Adrenal gland (tissue), 12 donors: Measurements from ENCODE around the gene CCDC57. TPM values are rescaled to one million over a fixed set of nuclear protein-coding genes. Genes with fewer than 3 reads are reported as not detected.

Experiments
- DNase-seq, 7 donors: peaks; one replicate each; pipeline ENCODE4 v3.0.0-alpha.2; 2019 to 2020
- H3K27ac ChIP-seq, 5 donors: fragments of 200-600 bp; sonication (generic) in 4 of 5; 1 replicate in 3 of 5; 2 replicates in 2 of 5; pipeline versions ENCODE4 v1.5.1 to v1.8.0; 2016 to 2020; ENCODE audit warnings: mild to moderate bottlenecking in 1 of 5
- H3K27me3 ChIP-seq: fragments of 200-600 bp; 2 replicates; pipeline ENCODE4 v1.8.0; 2021
- H3K36me3 ChIP-seq, 2 donors: fragments of 200-600 bp; replicated peaks in 1 of 2; 1 replicate in 1 of 2; 2 replicates in 1 of 2; pipeline versions ENCODE4 v1.5.1 to v1.8.0; 2018 to 2022
- H3K4me1 ChIP-seq, 2 donors: fragments of 200-600 bp; replicated peaks in 1 of 2; 1 replicate in 1 of 2; 2 replicates in 1 of 2; pipeline versions ENCODE4 v1.5.1 to v1.8.0; 2018 to 2021
- H3K4me3 ChIP-seq, 4 donors: fragments of 200-600 bp; sonication (generic) in 3 of 4; one replicate each; pipeline ENCODE4 v1.5.1; 2016 to 2018
- H3K9me3 ChIP-seq, 3 donors: fragments of 200-600 bp; sonication (generic) in 1 of 3; replicated peaks in 1 of 3; 1 replicate in 2 of 3; 2 replicates in 1 of 3; pipeline versions ENCODE4 v1.5.1 to v1.8.0; 2016 to 2021
- CTCF ChIP-seq, 6 experiments: fragments of 450-650 bp in 4 of 6; fragments of 200-600 bp in 2 of 6; sonication (generic) in 1 of 6; IDR thresholded peaks; 1 replicate in 5 of 6; 2 replicates in 1 of 6; pipeline versions ENCODE4 v1.5.1 to v1.8.0; 2016 to 2021; ENCODE audit warnings: antibody characterized with exemption in 6 of 6, mild to moderate bottlenecking in 2 of 6, moderate library complexity in 1 of 6
- POLR2A ChIP-seq, 2 donors: fragments of 450-650 bp; IDR thresholded peaks; one replicate each; pipeline ENCODE4 v1.6.1; 2017; ENCODE audit warnings: antibody characterized with exemption in 2 of 2, mild to moderate bottlenecking in 2 of 2, moderate library complexity in 1 of 2
- WGBS, 4 donors: extraction: QIAGEN DNeasy Blood & Tissue Kit in 2 of 4; methylation state at CpG; one replicate each; pipeline versions ENCODE4 v1.1.5 to v1.1.7; 2013 to 2017; 5-methylcytosine and 5-hydroxymethylcytosine counted together
- intact Hi-C, 2 donors: fragments of 100-400 bp; cut with DNase I; formaldehyde crosslinking; loops; one replicate each; pipeline versions ENCODE4 v1.14.1 to v1.15.0; 2022 to 2023
- polyA plus RNA-seq, 3 donors: library from polyadenylated mRNA; stranded (reverse); fragments of 200-250 nt in 2 of 3; fragments of 350-450 nt in 1 of 3; fragmentation: Illumina TruSeq in 1 of 3; extraction: RNeasy Lipid Tissue Mini Kit (QIAGEN cat#74804) in 1 of 3; gene quantifications; one replicate each; pipeline ENCODE4 v1.2.3, GENCODE V29; 2013 to 2014
- total RNA-seq, 9 donors: library from RNA; depleted of rRNA in 4 of 9; stranded (reverse); fragments of >200 nt in 4 of 9; fragments of 120-200 nt in 1 of 9; fragmentation: NEBNext Ultra II Directional in 1 of 9; extraction: Animal tissue kit (Norgen Biotek cat#: 25700) in 1 of 9; gene quantifications; one replicate each; pipeline versions ENCODE4 v1.1.0 to v1.2.4, GENCODE V29; 2013 to 2023
- donor health status: healthy with polysubstance abuse.
- donor health status: Bipolar disorder and iron deficiency.
- donor health status: DM: yes; HTN: yes; CAD: no.
- donor health status: DM: no; HTN: no; CAD: no.
- donor health status: DM: no; HTN: no; CAD: no.
- donor health status: DM: yes; HTN: yes; CAD: no.

The CCDC57 gene
- total and polyA plus RNA-seq, 12 donors, result 7.1 to 275 (median 28.8) TPM

DNA sequence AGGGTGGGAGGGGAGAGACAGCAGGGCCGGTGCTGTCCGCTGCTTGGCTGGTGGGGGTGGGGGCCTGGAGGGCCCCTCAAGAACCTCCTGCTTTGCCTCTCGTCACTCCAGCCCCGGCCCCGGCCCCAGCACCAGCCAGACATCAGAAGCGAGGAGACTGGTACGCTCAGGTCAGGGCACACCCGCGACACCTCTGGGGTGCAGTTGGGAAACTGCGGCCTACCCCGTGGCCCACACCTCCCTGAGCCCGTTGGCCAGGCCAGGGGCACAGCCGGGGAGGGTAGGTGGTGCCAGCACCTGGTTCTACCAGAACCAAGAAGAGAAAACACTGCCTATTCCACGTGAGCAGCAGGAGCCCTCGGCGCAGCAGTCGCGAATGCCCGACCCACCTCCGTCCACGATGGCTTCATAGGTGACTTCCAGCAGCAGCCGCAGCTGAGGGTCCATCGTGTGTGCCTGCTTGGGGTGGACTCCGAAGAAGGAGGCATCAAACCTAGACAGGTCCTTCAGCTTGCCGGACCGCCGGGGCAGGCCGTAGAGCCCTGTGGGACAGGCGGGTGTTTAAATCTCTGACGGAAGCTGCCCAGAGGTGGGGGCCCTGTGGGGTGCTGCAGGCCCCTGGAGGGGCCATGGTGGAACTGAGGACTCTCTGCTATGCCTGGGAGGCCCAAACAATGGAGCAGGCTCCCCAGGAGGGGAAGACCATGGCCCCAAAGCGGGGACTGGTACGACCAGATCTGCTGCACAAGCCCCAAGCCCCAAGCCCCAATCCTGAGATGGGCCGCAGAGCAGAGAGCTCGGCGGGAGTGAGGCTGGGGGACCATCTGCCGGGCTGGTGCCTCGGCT, 117.5 kb downstream of the CCDC57 start:
- no peaks in the 10 kb centered on the region for H3K9me3 ChIP-seq
- peaks cover 0 to 56% of the 10 kb centered on the region in 2 donors for H3K36me3 ChIP-seq
- no peak overlapping the region for H3K27ac ChIP-seq
- no peaks in the 10 kb centered on the region for H3K27me3 ChIP-seq
- no peak for TF ChIP-seq POLR2A (IDR thresholded peaks at IDR 0.05)
- TF ChIP-seq CTCF (IDR thresholded peaks at IDR 0.05), result no peak
- intact Hi-C loops, result loop anchor here in 1 of 2 donors (5.0 kb wide), 1 partner anchor 57 kb away; no protein-coding TSS in a partner anchor
- H3K4me3 ChIP-seq, result no peak overlapping the region
- H3K4me1 ChIP-seq, result peaks cover 21 to 25% of the 10 kb centered on the region in 2 donors
- peak in 2 of 7 donors; percentile 7 to 16 for DNase-seq
- WGBS, 4 donors, result 89 to 93% (median 91%) methylated on average over 19 to 37 of the region's 37 CpGs

DNA sequence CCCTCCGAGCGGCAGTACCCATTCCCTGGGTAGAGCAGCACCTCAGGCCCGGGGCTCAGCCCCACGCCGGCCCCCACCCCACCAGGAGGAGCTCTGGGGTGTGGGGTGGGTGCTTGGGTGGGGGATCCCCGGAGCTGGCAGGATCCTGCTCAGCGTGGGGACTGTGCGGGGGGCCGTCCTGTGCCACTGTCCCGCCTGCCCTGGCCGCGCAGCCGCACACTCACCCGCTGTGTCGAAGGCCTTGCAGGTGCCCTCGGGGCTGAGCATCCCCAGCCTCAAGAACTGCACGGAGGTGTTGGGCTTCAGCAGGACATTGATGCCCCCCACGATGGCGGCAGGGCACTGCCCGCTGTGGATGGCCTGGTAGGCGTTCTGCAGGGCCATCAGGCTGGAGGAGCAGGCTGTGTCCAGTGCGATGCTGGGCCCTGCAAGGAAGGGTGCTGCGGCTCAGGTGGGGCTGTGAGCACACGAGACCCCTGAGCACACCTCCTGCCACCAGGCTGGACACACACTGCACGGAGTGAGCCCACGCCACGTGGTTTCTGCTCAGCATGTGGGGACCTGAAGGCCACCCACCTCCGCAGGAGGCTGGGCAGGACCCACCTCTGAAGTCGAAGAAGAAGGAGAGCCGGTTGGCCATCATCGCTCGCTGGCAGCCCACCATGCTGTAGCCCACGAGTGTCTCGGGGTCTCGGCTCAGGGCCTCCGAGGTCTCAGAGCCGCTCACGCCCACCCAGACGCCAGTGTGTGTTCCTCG, 119.5 kb downstream of the CCDC57 start:
- 89 to 94% (median 92%) methylated on average over 13 to 40 of the region's 40 CpGs for WGBS, 4 donors
- intact Hi-C loops, result no loop called here
- Histone ChIP-seq H3K27me3 (no peaks in the 10 kb centered on the region), H3K4me3 (no peak overlapping the region), H3K4me1 (peaks cover 12 to 14% of the 10 kb centered on the region in 2 donors), H3K36me3 (peaks cover 0 to 76% of the 10 kb centered on the region in 2 donors), H3K9me3 (no peaks in the 10 kb centered on the region), H3K27ac (no peak overlapping the region)
- peak in 2 of 7 donors; percentile 7 to 14 for DNase-seq
- TF ChIP-seq CTCF (IDR thresholded peaks at IDR 0.05) (no peak), POLR2A (IDR thresholded peaks at IDR 0.05) (no peak)

GRCh38 chr17:82092628-82092994, 120.0 kb downstream of the CCDC57 start:
- 80 to 93% (median 93%) methylated on average over 1 to 20 of the region's 20 CpGs; no CpG with 5 or more reads in 1 of the 4 donors for WGBS, 4 donors
- no peaks in the 10 kb centered on the region for H3K9me3 ChIP-seq
- H3K36me3 ChIP-seq, result peaks cover 0 to 82% of the 10 kb centered on the region in 2 donors
- intact Hi-C loops, result no loop called here
- H3K27me3 ChIP-seq, result no peaks in the 10 kb centered on the region
- H3K27ac ChIP-seq, result no peak overlapping the region
- H3K4me1 ChIP-seq, result peaks cover 12 to 14% of the 10 kb centered on the region in 2 donors
- no peak for TF ChIP-seq POLR2A (IDR thresholded peaks at IDR 0.05)
- no peak for TF ChIP-seq CTCF (IDR thresholded peaks at IDR 0.05)
- DNase-seq, result peak in 2 of 7 donors; percentile 4 to 17
- H3K4me3 ChIP-seq, result no peak overlapping the region

GRCh38 chr17:82092094-82092586, 120.5 kb downstream of the CCDC57 start:
- no peaks in the 10 kb centered on the region for H3K27me3 ChIP-seq
- no peak overlapping the region for H3K27ac ChIP-seq
- intact Hi-C loops, result no loop called here
- peaks cover 9 to 11% of the 10 kb centered on the region in 2 donors for H3K4me1 ChIP-seq
- H3K9me3 ChIP-seq, result no peaks in the 10 kb centered on the region
- TF ChIP-seq CTCF (IDR thresholded peaks at IDR 0.05), result no peak
- TF ChIP-seq POLR2A (IDR thresholded peaks at IDR 0.05), result no peak
- no peak overlapping the region for H3K4me3 ChIP-seq
- H3K36me3 ChIP-seq, result peaks cover 0 to 86% of the 10 kb centered on the region in 2 donors
- no peak for DNase-seq
- WGBS, 4 donors, result 86 to 94% (median 87%) methylated on average over 14 to 23 of the region's 23 CpGs; no CpG with 5 or more reads in 1 of the 4 donors
